Omental fat pad (tissue), 4 donors: ENCODE measurements around the gene OBSCN. TPM values are rescaled to one million over a fixed set of nuclear protein-coding genes. Genes with fewer than 3 reads are reported as not detected.

Experiments
- ATAC-seq: fragments of 150-250 bp; one replicate; pipeline ENCODE4 v1.9.1; 2016; ENCODE audit warnings: mild to moderate bottlenecking, moderate library complexity; ENCODE audit not compliant: low FRiP score
- DNase-seq: peaks from one replicate; pipeline ENCODE4 v3.0.0-alpha.2; 2019; ENCODE audit warnings: low spot score
- total RNA-seq, 4 donors: library from RNA; depleted of rRNA; stranded (reverse); fragments of >200 nt; gene quantifications; one replicate each; pipeline ENCODE4 v1.1.0, GENCODE V29; 2016
- TF ChIP-seq, protein P1 (sequence below), 3 donors: fragments of 450-650 bp; IDR thresholded peaks; one replicate each; pipeline ENCODE4 v1.5.1; 2016 to 2017; ENCODE audit warnings: antibody characterized with exemption in 3 of 3, mild to moderate bottlenecking in 3 of 3, moderate library complexity in 2 of 3

Gene OBSCN
- total RNA-seq, 4 donors from 2014 or later: 5.4 to 26.0 (median 9.7) TPM

DNA sequence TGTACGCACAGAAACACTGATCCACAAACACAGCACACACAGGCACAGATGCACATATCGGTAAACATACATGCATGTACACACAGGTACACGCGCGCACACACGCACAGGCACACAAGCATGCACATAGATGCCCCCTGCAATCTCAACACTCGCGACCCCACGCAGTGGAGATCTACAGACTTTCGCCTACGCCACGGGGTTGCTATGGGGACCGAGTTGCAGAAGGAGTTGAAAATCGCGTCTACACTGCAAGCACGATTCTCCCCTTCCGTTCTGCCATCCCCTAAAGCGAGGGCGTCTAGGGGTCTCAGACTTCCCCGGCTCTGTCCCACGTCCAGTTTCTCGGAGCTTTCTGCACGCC is 208.0 kb downstream of the OBSCN start:
- TF ChIP-seq, protein P1, sequence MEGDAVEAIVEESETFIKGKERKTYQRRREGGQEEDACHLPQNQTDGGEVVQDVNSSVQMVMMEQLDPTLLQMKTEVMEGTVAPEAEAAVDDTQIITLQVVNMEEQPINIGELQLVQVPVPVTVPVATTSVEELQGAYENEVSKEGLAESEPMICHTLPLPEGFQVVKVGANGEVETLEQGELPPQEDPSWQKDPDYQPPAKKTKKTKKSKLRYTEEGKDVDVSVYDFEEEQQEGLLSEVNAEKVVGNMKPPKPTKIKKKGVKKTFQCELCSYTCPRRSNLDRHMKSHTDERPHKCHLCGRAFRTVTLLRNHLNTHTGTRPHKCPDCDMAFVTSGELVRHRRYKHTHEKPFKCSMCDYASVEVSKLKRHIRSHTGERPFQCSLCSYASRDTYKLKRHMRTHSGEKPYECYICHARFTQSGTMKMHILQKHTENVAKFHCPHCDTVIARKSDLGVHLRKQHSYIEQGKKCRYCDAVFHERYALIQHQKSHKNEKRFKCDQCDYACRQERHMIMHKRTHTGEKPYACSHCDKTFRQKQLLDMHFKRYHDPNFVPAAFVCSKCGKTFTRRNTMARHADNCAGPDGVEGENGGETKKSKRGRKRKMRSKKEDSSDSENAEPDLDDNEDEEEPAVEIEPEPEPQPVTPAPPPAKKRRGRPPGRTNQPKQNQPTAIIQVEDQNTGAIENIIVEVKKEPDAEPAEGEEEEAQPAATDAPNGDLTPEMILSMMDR (IDR thresholded peaks at IDR 0.05): no peak
- no peak for ATAC-seq
- no peak for DNase-seq

DNA sequence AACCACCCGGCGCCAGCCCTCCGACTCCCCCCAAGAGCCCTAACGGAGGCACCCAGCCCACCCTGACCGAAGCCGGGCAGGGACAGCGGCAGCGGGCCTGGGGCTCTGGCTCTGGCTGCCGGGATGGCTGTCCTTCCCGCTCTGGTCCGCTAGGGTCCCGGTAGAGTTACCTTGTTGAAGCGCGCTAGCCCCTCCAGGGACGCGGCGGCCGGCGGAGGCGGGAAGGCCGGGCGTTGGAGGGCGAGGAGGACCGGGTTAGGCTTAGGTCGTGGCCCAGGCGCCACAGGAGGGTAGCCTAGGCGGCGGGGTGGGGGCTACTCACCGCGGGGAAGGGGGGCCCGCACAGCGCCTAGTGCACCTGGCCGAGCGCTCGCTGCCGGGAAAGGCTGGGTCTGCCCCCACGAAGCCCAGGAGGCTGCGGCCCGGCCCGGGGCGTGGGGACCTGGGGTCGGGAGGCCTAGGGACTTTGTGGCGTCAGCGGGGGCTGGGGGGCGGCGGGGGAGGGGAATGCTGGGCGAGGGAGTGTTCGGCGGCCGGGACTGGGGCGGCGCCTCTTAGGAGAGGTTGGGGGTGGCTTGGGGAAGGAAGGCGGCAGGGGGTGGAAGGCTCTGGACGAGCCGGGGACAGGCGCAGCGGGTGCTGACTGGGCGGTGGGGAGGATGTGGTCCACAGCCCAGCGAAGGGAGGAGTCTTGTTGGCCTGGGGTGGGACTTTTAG is 208.5 kb downstream of the OBSCN start, which contains the start of gene TRIM17:
TSS of gene TRIM17 (minus strand) at position 645 of the 717 bp plus-strand sequence. CDS start 1,789 bp downstream, outside the sequence.
- TF ChIP-seq, protein P1 (IDR thresholded peaks at IDR 0.05): no peak
- DNase-seq: no peak
- ATAC-seq: peak; percentile 60

DNA sequence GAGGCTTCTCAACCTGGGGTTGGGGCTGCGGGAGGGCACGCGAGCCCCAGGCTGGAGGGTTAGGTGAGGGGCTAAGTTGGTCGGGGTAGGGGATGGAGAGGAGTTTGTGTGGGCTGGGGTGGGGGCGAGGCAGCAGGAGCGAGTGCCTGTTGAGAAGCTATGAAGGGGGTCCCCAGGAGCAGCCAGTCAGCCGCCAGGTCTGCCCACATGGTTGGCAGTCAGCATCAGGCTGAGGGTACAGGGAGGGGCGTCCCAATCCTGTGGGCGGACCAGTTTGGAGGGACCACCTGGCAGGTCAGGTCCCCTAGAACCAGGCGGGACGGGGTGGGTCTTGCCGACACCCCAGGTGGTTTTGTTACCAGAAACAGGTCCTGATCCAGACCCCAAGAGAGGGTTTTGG is 209.2 kb downstream of the OBSCN start:
- no peak for DNase-seq
- ATAC-seq: no peak
- TF ChIP-seq, protein P1 (IDR thresholded peaks at IDR 0.05): no peak

DNA sequence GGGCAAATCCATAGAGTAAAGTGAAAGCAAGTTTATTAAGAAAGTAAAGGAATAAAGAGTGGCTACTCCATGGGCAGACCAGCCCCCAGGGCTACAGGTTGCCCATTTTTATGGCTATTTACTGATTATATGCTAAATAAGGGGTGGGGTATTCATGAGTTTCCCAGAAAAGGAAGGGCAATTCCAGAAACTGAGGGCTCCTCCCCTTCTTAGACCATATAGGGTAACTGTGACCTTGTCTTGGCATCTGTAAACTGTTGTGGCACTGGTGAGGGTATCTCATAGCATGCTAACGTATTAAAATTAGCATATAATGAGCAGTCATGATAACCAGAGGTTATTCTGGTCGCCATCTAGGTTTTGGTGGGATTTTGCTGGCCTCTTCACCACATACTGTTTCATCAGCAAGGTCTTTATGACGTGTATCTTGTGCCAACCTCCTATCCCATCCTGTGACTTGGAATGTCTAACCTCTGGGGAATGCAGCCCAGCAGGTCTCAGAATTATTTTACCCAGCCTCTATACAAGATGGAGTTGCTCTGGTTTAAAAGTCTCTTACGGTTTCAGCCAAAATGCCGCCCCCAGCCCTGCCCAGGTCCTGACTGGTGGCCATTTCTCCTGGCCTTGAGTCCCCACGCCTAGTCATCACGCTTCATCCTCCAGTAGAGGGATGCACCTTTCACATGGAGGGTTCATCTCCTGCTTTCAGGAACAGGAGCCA is 209.8 kb downstream of the OBSCN start:
- TF ChIP-seq, protein P1 (IDR thresholded peaks at IDR 0.05): no peak
- ATAC-seq: no peak
- no peak for DNase-seq

DNA sequence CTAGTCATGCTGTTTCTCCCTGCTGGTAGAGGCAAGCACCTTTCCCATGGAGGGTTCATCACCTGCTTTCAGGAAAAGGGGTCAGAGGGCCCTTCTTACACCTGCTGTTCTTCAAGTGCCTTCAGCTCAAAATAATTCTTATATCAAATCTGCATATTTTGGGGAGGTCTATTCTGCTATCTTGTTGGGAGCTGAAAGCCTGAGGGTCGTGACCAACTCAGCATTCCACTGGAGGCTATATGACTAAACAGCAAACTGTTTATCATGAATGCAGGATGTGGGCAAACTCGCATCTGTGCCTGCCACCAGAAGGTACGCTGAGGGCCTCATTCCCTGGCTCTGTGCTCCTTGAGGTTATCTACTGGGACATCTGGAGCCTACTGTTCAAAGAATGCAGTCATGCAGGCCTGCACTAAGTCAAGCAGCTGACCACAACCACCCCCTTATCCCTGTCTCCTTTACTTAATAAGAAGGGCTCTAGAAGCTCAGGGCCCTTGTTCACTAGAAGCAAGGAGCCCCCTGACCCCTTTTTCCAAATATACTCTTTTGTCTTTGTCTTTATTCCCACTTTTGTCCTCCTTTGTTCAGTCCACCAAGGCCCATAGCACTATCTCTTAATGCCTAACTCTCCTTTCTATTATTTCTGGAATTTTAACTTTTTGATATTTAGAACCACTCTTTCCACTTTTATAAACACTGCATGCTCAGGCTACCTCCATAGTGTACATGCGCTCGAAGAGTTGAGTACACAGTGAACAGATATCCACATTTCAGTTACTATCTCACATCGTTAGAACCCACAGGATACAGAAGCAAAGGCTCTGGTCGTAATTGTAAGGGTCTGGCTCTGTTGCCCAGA is 213.4 kb downstream of the OBSCN start:
- DNase-seq (no peak), ATAC-seq (no peak)
- TF ChIP-seq, protein P1 (IDR thresholded peaks at IDR 0.05): no peak

DNA sequence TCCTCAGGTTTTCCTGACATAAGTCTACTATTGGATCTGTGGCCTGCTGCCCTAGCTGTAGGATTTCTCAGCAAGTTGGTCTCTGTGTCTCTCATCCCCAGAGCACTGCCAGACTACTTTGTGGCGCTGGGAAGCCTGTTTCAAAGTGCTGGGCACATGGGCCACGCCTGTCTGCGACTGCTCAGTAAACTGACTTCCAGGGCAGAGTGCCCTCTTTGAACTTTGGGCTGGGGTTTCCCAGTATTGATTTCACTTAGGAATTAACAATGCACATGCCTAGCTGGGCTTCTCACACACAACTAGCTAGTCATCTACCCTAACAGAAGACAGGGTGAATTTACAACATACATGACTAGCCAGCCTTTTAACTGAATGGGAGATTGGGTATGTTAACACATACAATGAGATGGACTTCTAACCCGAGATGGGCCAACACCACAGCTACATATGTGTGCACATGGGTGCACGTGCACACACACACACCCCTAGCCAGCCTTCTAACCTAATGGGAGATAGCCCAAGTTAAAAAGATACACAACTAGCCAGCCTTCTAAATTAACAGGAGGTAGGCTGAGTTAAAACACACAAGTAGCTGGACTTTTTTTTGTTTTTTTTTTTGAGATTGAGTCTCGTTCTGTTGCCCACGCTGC is 215.7 kb downstream of the OBSCN start:
- TF ChIP-seq, protein P1 (IDR thresholded peaks at IDR 0.05): no peak
- ATAC-seq (no peak), DNase-seq (no peak)
